Epithelial cell of esophagus (primary cell): ENCODE data around the gene ZNF367.

Experiments used
- DNase-seq: peaks from one replicate; pipeline ENCODE4 v3.0.0; 2010; ENCODE audit warnings: low read depth
- H3K4me3 ChIP-seq: 2 replicates; pipeline ENCODE4 v1.5.1; 2011; ENCODE audit warnings: mild to moderate bottlenecking, low read length, control low read depth
- TF ChIP-seq, protein P1 (sequence below): IDR thresholded peaks from 2 replicates; pipeline ENCODE4 v1.5.1; 2011; ENCODE audit warnings: low read depth, mild to moderate bottlenecking, low read length, control low read depth, inconsistent platforms; ENCODE audit not compliant: insufficient read depth; ENCODE audit errors: missing control alignments

The ZNF367 gene

GRCh38 chr9:96413302-96414221, 4.6 kb downstream of the ZNF367 start:
- no peak overlapping the region for H3K4me3 ChIP-seq
- TF ChIP-seq, protein P1, sequence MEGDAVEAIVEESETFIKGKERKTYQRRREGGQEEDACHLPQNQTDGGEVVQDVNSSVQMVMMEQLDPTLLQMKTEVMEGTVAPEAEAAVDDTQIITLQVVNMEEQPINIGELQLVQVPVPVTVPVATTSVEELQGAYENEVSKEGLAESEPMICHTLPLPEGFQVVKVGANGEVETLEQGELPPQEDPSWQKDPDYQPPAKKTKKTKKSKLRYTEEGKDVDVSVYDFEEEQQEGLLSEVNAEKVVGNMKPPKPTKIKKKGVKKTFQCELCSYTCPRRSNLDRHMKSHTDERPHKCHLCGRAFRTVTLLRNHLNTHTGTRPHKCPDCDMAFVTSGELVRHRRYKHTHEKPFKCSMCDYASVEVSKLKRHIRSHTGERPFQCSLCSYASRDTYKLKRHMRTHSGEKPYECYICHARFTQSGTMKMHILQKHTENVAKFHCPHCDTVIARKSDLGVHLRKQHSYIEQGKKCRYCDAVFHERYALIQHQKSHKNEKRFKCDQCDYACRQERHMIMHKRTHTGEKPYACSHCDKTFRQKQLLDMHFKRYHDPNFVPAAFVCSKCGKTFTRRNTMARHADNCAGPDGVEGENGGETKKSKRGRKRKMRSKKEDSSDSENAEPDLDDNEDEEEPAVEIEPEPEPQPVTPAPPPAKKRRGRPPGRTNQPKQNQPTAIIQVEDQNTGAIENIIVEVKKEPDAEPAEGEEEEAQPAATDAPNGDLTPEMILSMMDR: no peak
- DNase-seq: no peak

DNA sequence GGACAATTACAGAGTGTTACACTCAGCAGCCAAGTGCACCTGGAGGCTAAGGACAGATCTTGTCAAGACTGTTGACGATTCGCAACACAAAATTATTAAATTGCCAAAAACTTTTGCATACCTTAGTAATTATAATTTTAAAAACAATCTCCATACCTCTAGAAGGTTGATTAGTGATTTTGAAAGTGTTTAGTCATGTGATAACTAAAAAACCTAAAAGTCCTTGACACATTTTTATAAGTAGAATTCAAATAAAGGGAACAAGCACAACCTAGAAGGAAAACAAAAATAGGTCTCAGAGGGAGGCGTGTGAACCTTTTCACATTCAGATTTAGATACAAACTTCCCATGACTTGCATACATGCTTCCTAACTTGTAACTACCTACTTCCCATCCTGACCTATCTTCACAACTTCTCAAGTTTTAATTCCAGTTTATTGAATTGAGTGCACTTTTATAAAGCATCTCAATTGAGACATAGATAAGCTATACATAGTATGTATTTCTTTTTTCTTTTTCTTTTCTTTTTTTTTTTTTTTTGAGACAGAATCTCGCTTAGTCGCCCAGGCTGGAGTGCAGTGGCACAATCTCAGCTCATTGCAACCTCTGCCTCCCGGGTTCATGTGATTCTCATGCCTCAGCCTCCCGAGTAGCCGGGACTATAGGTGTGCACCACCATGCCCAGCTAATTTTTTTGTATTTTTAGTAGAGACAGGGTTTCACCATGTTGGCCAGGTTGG, 5.8 kb downstream of the ZNF367 start:
- TF ChIP-seq, protein P1: no peak
- H3K4me3 ChIP-seq: no peak overlapping the region
- no peak for DNase-seq

DNA sequence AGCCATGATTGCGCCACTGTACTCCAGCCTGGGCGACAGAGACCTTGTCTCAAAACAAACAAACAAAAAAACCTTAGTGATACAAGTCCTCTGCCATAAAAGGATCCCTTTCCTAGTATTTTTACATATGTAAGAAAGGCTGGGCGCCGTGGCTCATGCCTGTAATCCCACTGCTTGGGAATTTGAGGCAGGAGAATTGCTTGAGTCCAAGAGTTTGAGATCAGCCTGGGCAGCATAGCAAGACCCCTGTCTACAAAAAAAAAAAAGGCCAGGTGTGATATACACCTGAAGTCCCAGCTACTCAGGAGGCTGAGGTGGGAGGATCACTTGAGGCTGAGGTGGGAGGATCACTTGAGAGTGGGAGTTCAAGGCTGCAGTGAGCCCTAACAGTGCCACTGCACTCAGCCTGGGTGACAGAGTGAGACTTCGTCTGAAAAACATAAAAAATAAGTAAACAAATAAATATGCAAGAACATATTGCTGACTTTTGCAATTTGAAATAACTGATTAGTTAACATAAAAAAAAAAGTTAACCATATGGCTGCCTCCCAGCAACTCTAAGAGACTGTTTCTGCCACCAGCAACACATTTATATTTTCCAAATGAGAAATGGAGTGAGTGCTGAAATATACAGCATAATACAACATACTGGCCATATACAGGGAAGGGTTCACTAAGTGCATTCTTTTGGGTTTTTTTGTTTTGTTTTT, 6.9 kb downstream of the ZNF367 start:
- no peak overlapping the region for H3K4me3 ChIP-seq
- no peak for DNase-seq
- TF ChIP-seq, protein P1: no peak

GRCh38 chr9:96408409-96409280, 9.5 kb downstream of the ZNF367 start:
- no peak for DNase-seq
- no peak overlapping the region for H3K4me3 ChIP-seq
- TF ChIP-seq, protein P1: no peak

DNA sequence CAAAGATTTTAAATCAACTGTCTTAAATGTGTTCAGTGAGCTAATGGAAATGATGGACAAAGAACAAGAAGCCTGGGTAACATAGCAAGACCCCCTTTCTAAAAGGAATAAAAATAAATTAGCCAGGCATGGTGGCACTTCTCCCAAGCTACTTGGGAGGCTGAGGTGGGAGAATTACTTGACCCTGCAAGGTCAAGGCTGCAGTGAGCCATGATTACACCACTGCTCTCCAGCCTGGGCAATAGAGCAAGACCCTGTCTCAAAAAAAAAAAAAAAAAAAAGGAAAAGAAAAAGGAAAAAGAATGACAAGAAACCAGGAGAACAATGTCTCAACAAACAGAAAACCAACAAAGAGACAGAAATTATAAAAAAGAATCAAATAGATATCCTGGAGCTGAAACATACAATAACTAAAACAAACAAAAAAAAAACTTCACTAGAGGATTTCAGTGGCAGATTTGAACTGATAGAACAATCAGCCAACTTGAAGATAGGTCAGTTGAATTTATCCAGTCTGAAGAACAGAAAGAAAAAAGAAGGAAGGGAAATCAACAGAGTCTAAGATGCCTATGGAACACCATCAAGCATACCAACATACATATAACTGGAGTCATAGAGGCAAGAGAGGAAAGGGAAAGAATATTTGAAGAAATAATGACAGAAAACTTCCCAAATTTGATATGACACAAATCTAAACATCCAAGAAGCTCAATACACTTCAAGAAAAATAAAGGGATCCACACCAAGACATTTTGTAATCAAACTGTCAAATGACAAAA, 17.8 kb downstream of the ZNF367 start:
- DNase-seq: no peak
- H3K4me3 ChIP-seq: no peak overlapping the region
- TF ChIP-seq, protein P1: no peak
